Adipose tissue (tissue), 3 donors: ENCODE data around the gene ZKSCAN7. TPM values are rescaled to one million over a fixed set of nuclear protein-coding genes. Genes with fewer than 3 reads are reported as not detected.
"Not testable (repeated sequence)": the region's sequence is repeated elsewhere in the genome, so short reads cannot be mapped to it uniquely, and the experiment has no call there.

Experiments
- H3K27ac ChIP-seq: one replicate; pipeline ENCODE4 v1.5.1; 2013; ENCODE audit warnings: low read depth, low read length
- WGBS, 3 donors: extraction: QIAGEN DNeasy Blood & Tissue Kit; methylation state at CpG; one replicate each; pipeline ENCODE4 v1.1.7; 2013; 5-methylcytosine and 5-hydroxymethylcytosine counted together
- polyA plus RNA-seq, 3 donors: library from polyadenylated mRNA; stranded (reverse); fragments of 200-250 nt; gene quantifications; one replicate each; pipeline ENCODE4 v1.2.3, GENCODE V29; 2013
- donor health status: healthy with polysubstance abuse.
- donor health status: Bipolar disorder and iron deficiency.
- donor health status: healthy.

Gene ZKSCAN7
- polyA plus RNA-seq: 1 to 10 TPM; 1.6 to 3.3 (median 1.8) TPM

GRCh38 chr3:44554626-44555592 lies at the start of gene ZKSCAN7:
Gene ZKSCAN7 (plus strand): TSS chr3:44555193. CDS start chr3:44557048, 1,855 bp downstream.
- peak within 1 kb of the TSS; percentile 54 for H3K27ac ChIP-seq
- WGBS, 3 donors: 4 to 6% (median 5%) methylated on average over 66 to 68 of the region's 68 CpGs

DNA sequence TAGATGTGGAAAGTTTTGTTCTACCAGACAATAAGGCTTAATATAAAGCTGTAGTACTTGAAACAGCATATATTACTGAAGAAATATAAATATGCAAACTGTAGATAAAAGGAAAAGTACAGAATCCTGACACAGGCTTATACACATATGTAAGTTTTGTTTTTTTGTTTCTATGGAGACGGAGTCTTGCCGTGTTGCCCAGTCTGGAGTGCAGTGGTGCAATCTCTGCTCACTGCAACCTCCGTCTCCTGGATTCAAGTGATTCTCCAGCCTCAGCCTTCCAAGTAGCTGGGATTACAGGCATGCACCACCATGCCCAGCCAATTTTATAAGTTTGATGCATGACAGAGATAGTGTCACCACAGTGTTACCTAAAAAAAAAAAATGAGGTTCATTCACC lies 48.4 kb upstream of the ZKSCAN7 start:
- no peak overlapping the region for H3K27ac ChIP-seq
- WGBS, 3 donors: 88 to 93% (median 92%) methylated on average over 3 of the region's 3 CpGs

DNA sequence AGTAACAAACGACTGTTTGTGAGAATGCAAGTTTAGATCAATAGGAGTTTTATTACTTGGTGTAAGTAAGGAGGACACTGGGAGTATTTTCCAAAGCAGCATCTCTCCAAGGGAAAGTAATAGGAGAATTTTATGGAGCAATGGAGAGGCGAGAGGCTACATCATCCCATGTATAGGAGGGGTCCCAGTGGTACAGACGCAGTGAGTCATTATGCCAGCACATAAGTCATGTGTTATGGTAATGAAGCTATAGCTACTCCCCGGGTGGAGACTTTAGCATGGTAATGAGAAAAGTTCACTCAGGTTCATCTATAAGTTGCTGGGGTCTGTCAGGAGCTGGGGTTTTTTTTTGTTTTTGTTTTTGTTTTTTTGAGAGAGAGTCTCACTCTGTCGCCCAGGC lies 48.0 kb upstream of the ZKSCAN7 start:
- 93 to 94% (median 94%) methylated on average over 5 of the region's 5 CpGs for WGBS, 3 donors
- no peak overlapping the region for H3K27ac ChIP-seq

DNA sequence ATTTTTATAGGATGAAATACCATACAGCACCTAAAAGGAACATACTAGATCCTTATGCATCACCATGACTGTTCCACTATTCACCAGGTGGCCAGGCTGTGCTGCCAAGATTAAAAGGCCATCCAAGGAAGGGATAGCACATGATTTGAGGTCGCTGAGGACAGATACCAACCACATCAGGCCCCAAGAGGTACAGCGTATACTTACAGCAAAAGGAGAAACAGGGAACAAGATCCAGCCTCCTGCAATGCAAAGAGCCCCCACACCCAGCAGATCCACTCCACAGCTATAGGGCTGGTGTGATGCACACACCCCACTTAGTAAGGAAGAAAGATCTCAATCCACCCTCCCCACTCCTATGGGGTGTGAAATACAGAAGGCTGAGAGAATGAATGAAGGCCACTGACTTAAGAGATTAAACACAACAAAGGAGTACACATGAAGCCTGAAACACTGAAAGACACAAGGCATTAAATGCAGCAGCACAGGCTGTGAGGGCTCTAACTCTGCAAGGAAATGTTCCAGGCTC lies 45.5 kb upstream of the ZKSCAN7 start:
- 51 to 61% (median 57%) methylated on average over 2 of the region's 2 CpGs for WGBS, 3 donors
- no peak overlapping the region for H3K27ac ChIP-seq

GRCh38 chr3:44510000-44510368 lies 45.0 kb upstream of the ZKSCAN7 start:
- H3K27ac ChIP-seq: no peak overlapping the region
- 0% methylated on average over 6 of the region's 6 CpGs for WGBS, 3 donors

DNA sequence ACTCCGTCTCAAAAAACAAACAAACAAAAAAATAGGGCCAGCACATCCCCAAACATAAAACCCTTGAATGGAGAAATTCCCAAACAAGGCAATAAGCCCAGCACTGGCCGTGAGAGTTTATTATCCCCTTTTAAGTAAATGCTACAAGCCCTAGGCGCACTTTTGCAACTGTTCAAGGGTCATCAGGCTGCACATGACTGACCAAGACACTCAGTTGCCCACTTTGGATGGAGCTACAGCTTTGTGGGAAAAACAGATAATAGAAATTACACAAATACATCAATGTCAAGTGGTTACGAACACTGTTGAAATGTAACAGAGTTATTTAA lies 43.8 kb upstream of the ZKSCAN7 start:
- WGBS, 3 donors: 30 to 42% (median 40%) methylated on average over 4 of the region's 4 CpGs
- peak overlapping the region; percentile 3 for H3K27ac ChIP-seq

DNA sequence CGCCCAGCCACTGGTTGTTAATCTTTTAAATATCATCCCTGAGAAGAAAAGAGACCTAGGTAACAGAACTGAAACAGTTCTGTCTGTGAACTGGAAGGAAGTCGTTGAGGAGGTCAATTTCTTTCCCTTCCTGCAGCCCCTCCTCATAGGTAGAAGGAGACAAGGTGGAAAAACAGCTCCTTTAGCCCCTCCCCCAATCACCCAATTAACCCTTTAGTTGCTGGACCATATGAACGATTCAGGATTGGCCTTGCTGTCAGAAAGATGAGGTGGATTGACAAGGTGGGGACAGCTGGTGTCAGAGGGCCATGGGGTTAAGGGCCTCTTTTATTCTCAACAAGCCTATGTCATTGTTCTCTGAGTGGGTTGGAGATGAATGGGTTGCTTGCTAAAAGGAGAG lies 41.5 kb upstream of the ZKSCAN7 start:
- WGBS, 3 donors: 33 to 46% (median 41%) methylated on average over 3 of the region's 3 CpGs
- H3K27ac ChIP-seq: no peak overlapping the region

GRCh38 chr3:44516230-44516629 lies 38.8 kb upstream of the ZKSCAN7 start:
- 34 to 72% (median 36%) methylated on average over 2 of the region's 3 CpGs for WGBS, 3 donors
- no peak overlapping the region for H3K27ac ChIP-seq

DNA sequence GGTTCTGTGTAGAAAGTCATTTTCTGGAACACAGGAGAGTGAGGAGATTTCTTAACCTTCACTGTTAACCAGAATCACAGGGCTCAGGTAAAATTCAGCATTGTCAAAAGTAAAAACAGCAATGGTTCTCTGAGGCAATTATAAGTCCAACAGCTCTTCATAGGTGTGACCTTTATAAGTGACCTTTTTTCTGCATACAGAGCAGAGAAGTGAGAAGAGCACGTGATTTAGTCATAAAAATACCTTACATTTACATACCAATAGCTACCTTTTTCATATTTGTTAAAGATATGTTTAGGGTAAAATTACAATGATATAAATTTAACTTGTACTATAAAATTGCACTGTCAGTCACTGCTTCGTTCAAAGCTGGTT lies 36.2 kb upstream of the ZKSCAN7 start:
- 45 to 51% (median 50%) methylated on average over 2 of the region's 2 CpGs for WGBS, 3 donors
- no peak overlapping the region for H3K27ac ChIP-seq

DNA sequence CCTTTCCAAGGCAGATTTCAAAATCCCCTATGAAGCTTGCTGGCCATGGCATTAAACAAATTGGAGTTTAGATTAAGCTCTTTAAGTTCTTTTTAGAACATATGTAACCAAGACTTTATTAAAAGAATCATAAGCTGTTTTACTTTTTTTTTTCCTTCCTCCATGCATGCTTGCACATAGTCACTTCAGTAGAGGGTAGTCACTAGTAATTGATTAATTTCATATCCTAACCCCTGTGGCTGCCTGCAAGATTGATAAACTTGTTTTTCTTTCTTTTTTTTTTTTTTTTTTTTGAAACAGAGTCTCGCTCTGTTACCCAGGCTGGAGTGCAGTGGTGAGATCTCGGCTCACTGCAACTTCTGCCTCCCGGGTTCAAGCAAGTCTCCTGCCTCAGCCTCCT lies 33.3 kb upstream of the ZKSCAN7 start:
- 90% methylated on average over 2 to 3 of the region's 3 CpGs for whole genome bisulfite sequencing, 3 donors
- H3K27ac ChIP-seq: no peak overlapping the region

GRCh38 chr3:44522494-44522933 lies 32.5 kb upstream of the ZKSCAN7 start:
- 31 to 44% (median 32%) methylated on average over 7 of the region's 7 CpGs for WGBS, 3 donors
- no peak overlapping the region for H3K27ac ChIP-seq

DNA sequence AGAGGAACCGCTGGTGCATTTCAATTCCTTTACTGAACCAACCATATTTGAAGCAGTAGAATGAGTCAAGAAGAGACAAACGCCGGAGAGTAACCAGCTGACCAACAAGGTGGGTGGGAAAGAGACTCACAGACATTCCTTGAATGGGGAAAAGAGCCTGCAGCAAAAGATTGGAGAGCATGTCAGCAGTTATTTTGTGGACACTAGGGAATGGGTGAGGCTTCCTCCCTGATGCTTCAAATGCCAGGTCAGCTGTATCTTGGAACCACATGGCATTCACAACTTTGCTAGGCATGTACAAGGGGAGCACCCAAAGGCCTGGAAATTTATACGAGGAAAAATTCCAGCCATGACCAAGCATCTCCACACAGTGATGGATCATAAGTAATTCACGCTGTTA lies 29.9 kb upstream of the ZKSCAN7 start:
- WGBS, 3 donors: 80 to 85% (median 84%) methylated on average over 5 of the region's 5 CpGs
- H3K27ac ChIP-seq: peak overlapping the region; percentile 40

DNA sequence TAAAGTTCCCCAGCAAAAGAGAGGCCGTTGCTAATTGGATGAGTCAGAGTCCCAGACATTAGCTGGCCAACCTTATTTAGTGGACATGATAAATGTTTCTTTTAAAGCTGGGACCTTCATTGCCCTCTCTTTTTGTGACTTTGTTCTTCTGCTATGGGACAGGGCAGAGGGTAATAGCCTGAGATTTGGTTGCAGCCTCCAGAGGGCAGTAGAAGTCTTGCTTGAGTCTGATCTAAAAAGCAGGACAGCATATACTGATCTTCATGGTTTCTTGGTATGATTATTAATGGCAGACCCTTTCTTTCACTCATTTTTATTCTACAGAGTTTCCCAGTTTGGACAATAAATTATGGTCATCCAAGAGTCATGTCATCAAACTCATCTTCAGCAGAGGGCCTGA lies 25.1 kb upstream of the ZKSCAN7 start:
- WGBS, 3 donors: 24 to 63% (median 30%) methylated on average over 1 of the region's 1 CpG
- no peak overlapping the region for H3K27ac ChIP-seq

GRCh38 chr3:44530911-44531310 lies 24.1 kb upstream of the ZKSCAN7 start:
- 37 to 71% (median 50%) methylated on average over 2 of the region's 2 CpGs for WGBS, 3 donors
- no peak overlapping the region for H3K27ac ChIP-seq

DNA sequence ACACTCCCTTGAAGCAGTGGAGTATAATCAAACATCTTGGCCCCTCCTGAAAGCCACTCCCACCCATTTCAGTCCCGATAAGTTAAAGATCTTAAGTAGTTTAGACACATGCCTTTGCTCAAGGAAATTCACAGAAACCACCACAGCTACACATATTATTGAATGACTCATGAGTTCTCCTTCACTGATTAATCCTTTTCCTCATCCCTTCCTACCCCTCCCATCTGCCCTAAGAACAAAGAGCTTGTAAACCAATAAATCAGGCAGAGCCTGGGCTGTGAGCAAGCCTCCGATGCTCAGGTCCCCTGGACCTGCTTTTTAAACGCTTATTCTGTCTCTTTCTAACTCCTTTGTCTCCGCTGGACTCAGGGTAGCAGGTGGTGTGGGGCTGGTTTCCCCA lies 20.3 kb upstream of the ZKSCAN7 start:
- 24 to 36% (median 34%) methylated on average over 4 of the region's 4 CpGs for WGBS, 3 donors
- not testable (repeated sequence) for H3K27ac ChIP-seq

- H3K27ac ChIP-seq: no peak overlapping the region
- 4 to 5% (median 5%) methylated on average over 1 of the region's 1 CpG for WGBS, 3 donors
Observed at GRCh38 chr3:44535364-44535763, 19.6 kb upstream of the ZKSCAN7 start.

GRCh38 chr3:44544811-44545210 lies 10.2 kb upstream of the ZKSCAN7 start:
- not testable (repeated sequence) for H3K27ac ChIP-seq
- WGBS, 3 donors: 43 to 70% (median 60%) methylated on average over 1 of the region's 1 CpG

DNA sequence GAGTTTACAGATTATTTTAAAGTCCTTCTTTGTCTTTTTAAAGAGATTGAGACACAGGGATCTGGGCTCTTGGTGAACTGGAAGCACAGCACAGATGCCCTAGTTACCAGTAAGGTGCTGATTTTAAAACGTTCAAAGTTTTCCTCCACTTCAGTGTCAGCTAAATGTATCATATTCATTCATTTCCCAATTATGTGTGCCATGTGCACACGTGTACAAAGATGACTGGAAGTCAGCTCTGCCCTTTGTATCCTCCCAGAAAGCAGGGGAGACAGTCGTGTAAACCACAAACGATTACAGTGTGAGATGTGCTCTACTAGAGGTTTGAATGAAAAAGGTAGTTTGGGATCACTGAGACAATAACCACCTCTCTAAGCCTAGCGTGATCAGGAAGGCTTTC lies 730 bp downstream of the ZKSCAN7 start:
- 9 to 12% (median 12%) methylated on average over 5 of the region's 5 CpGs for WGBS, 3 donors
- no peak overlapping the region for H3K27ac ChIP-seq

- WGBS, 3 donors: 96 to 99% (median 97%) methylated on average over 9 of the region's 9 CpGs
- no peak overlapping the region for H3K27ac ChIP-seq
Observed at GRCh38 chr3:44557074-44557473, 2.1 kb downstream of the ZKSCAN7 start.

- 77 to 95% (median 83%) methylated on average over 1 of the region's 1 CpG for WGBS, 3 donors
Observed at GRCh38 chr3:44561076-44561475, 6.1 kb downstream of the ZKSCAN7 start.

More at GRCh38 chr3:44561076-44561475, 6.1 kb downstream of the ZKSCAN7 start:
- H3K27ac ChIP-seq: no peak overlapping the region
